Stimulated activated CD4-positive, alpha-beta T cell treated with anti-CD3 and anti-CD28 coated beads, Interleukin-12 subunit alpha, Interleukin-12 subunit beta, amount 100 ng/mL, for 48 hours (primary cell): ENCODE data around the gene IL2RG.

Experiments used
- DNase-seq, 3 donors: peaks; one replicate each; pipeline ENCODE4 v3.0.0-alpha.2; 2020; ENCODE audit warnings: low read depth in 2 of 3, low spot score in 1 of 3

IL2RG gene

GRCh38 chrX:71081330-71082123 lies 29.9 kb downstream of the IL2RG start:
- no peak for DNase-seq

- no peak for DNase-seq
Observed at GRCh38 chrX:71070531-71070930, 40.8 kb downstream of the IL2RG start.

- DNase-seq = peak; percentile 74 to 86 (median 78)
Observed at GRCh38 chrX:71068044-71068918, 43.1 kb downstream of the IL2RG start, which contains the start of gene SNX12. SNX12 (minus strand) TSS chrX:71068334; CDS start chrX:71068306, 28 bp downstream.

GRCh38 chrX:71067712-71068043 lies 43.7 kb downstream of the IL2RG start:
- no peak for DNase-seq

- no peak for DNase-seq
Observed at GRCh38 chrX:71067089-71067488, 44.3 kb downstream of the IL2RG start.

GRCh38 chrX:71060127-71060526 lies 51.2 kb downstream of the IL2RG start:
- DNase-seq = no peak

GRCh38 chrX:71057848-71058530 lies 53.4 kb downstream of the IL2RG start:
- no peak for DNase-seq
